GM18870 (cell line): Measurements from ENCODE around the gene STRA6.
"Not testable (repeated sequence)": the region's sequence is repeated elsewhere in the genome, so short reads cannot be mapped to it uniquely, and the experiment has no call there.

Experiments used
- ATAC-seq: cut with Tn5 transposase; IDR thresholded peaks from one replicate; pipeline ENCODE4 v1.9.1; 2021; ENCODE audit warnings: moderate library complexity; ENCODE audit not compliant: unreplicated experiment

Gene STRA6

GRCh38 chr15:74167891-74168331 is 34.7 kb downstream of the STRA6 start:
- no peak for ATAC-seq

- no peak for ATAC-seq
Observed at GRCh38 chr15:74165461-74165860, 37.1 kb downstream of the STRA6 start.

- not testable (repeated sequence) for ATAC-seq
Observed at GRCh38 chr15:74162195-74162536, 40.4 kb downstream of the STRA6 start.

- not testable (repeated sequence) for ATAC-seq
Observed at GRCh38 chr15:74160390-74160789, 42.2 kb downstream of the STRA6 start.

- no peak for ATAC-seq
Observed at GRCh38 chr15:74159773-74160172, 42.8 kb downstream of the STRA6 start.

- ATAC-seq = no peak
Observed at GRCh38 chr15:74158855-74159650, 43.5 kb downstream of the STRA6 start.

- ATAC-seq = no peak
Observed at GRCh38 chr15:74157868-74158827, 44.4 kb downstream of the STRA6 start.

GRCh38 chr15:74156678-74157411 is 45.7 kb downstream of the STRA6 start:
- ATAC-seq = no peak

GRCh38 chr15:74155766-74156417 is 46.7 kb downstream of the STRA6 start:
- no peak for ATAC-seq

- ATAC-seq = no peak
Observed at GRCh38 chr15:74147051-74147450, 55.5 kb downstream of the STRA6 start.

GRCh38 chr15:74146277-74146800 is 56.2 kb downstream of the STRA6 start:
- no peak for ATAC-seq

- no peak for ATAC-seq
Observed at GRCh38 chr15:74144153-74144775, 58.3 kb downstream of the STRA6 start.

- ATAC-seq = no peak
Observed at GRCh38 chr15:74141591-74141990, 61.0 kb downstream of the STRA6 start.

- no peak for ATAC-seq
Observed at GRCh38 chr15:74138642-74139041, 63.9 kb downstream of the STRA6 start.

- ATAC-seq = no peak
Observed at GRCh38 chr15:74137537-74137894, 65.1 kb downstream of the STRA6 start.

GRCh38 chr15:74136814-74137536 is 65.6 kb downstream of the STRA6 start:
- ATAC-seq = no peak

- no peak for ATAC-seq
Observed at GRCh38 chr15:74136540-74136813, 66.1 kb downstream of the STRA6 start.

- ATAC-seq = no peak
Observed at GRCh38 chr15:74135041-74135565, 67.5 kb downstream of the STRA6 start.

GRCh38 chr15:74134387-74135027 is 68.1 kb downstream of the STRA6 start:
- no peak for ATAC-seq
